ENCODE measurements around the gene CDYL. TPM values are rescaled to one million over a fixed set of nuclear protein-coding genes. Genes with fewer than 3 reads are reported as not detected.

The CDYL gene
- total RNA-seq, 1 donor from 2014 or later = 40.3 TPM

GRCh38 chr6:4965562-4966389 lies 189.6 kb downstream of the CDYL start:
- no peak for DNase-seq (ENCODE audit: low spot score)
- intact Hi-C loops (cut with DNase I) = no loop called here

GRCh38 chr6:4967301-4968030 lies 191.3 kb downstream of the CDYL start:
- no peak for ATAC-seq
- intact Hi-C loops (cut with DNase I) = no loop called here
- DNase-seq (ENCODE audit: low spot score) = no peak

More at GRCh38 chr6:4965562-4966389, 189.6 kb downstream of the CDYL start:
- no peak for ATAC-seq

GRCh38 chr6:4969609-4970285 lies 193.5 kb downstream of the CDYL start:
- intact Hi-C loops (cut with DNase I) = no loop called here
- no peak for DNase-seq (ENCODE audit: low spot score)
- no peak for ATAC-seq

- ATAC-seq (no peak), DNase-seq (ENCODE audit: low spot score) (no peak)
- intact Hi-C loops (cut with DNase I) = no loop called here
Measured at GRCh38 chr6:4970739-4971395, 194.7 kb downstream of the CDYL start.

- ATAC-seq (no peak), DNase-seq (ENCODE audit: low spot score) (no peak)
- intact Hi-C loops (cut with DNase I) = no loop called here
Measured at GRCh38 chr6:4971851-4972250, 195.6 kb downstream of the CDYL start.

- no peak for ATAC-seq
- no peak for DNase-seq (ENCODE audit: low spot score)
- intact Hi-C loops (cut with DNase I) = no loop called here
Measured at GRCh38 chr6:4972438-4972837, 196.2 kb downstream of the CDYL start.

GRCh38 chr6:4973415-4973814 lies 197.2 kb downstream of the CDYL start:
- intact Hi-C loops (cut with DNase I) = no loop called here
- no peak for DNase-seq (ENCODE audit: low spot score)
- ATAC-seq = no peak

- ATAC-seq (peak; percentile 92), DNase-seq (ENCODE audit: low spot score) (no peak)
- intact Hi-C loops (cut with DNase I) = no loop called here
Measured at GRCh38 chr6:4973982-4974745, 198.0 kb downstream of the CDYL start.

- ATAC-seq (no peak), DNase-seq (ENCODE audit: low spot score) (no peak)
- intact Hi-C loops (cut with DNase I) = no loop called here
Measured at GRCh38 chr6:4974962-4975361, 198.8 kb downstream of the CDYL start.

GRCh38 chr6:4975506-4975905 lies 199.3 kb downstream of the CDYL start:
- ATAC-seq (no peak), DNase-seq (ENCODE audit: low spot score) (no peak)
- intact Hi-C loops (cut with DNase I) = no loop called here

- intact Hi-C loops (cut with DNase I) = no loop called here
- DNase-seq (ENCODE audit: low spot score) (no peak), ATAC-seq (no peak)
Measured at GRCh38 chr6:4977468-4977867, 201.3 kb downstream of the CDYL start.

GRCh38 chr6:4979426-4979825 lies 203.2 kb downstream of the CDYL start:
- intact Hi-C loops (cut with DNase I) = no loop called here
- ATAC-seq (no peak), DNase-seq (ENCODE audit: low spot score) (no peak)

- DNase-seq (ENCODE audit: low spot score) (no peak), ATAC-seq (no peak)
- intact Hi-C loops (cut with DNase I) = no loop called here
Measured at GRCh38 chr6:4981761-4982160, 205.6 kb downstream of the CDYL start.

- DNase-seq (ENCODE audit: low spot score) (no peak), ATAC-seq (no peak)
- intact Hi-C loops (cut with DNase I) = no loop called here
Measured at GRCh38 chr6:4983322-4983721, 207.1 kb downstream of the CDYL start.

- ATAC-seq = no peak
- no peak for DNase-seq (ENCODE audit: low spot score)
- intact Hi-C loops (cut with DNase I) = no loop called here
Measured at GRCh38 chr6:4986999-4987398, 210.8 kb downstream of the CDYL start.

- no peak for ATAC-seq
- intact Hi-C loops (cut with DNase I) = no loop called here
- no peak for DNase-seq (ENCODE audit: low spot score)
Measured at GRCh38 chr6:4987432-4987831, 211.2 kb downstream of the CDYL start.

GRCh38 chr6:4994741-4995140 lies 218.5 kb downstream of the CDYL start:
- ATAC-seq (no peak), DNase-seq (ENCODE audit: low spot score) (no peak)
- intact Hi-C loops (cut with DNase I) = no loop called here

GRCh38 chr6:4997862-4998261 lies 221.7 kb downstream of the CDYL start:
- intact Hi-C loops (cut with DNase I) = no loop called here
- no peak for ATAC-seq

GRCh38 chr6:4999586-4999985 lies 223.4 kb downstream of the CDYL start:
- no peak for ATAC-seq
- no peak for DNase-seq (ENCODE audit: low spot score)
- intact Hi-C loops (cut with DNase I) = no loop called here

More at GRCh38 chr6:4997862-4998261, 221.7 kb downstream of the CDYL start:
- no peak for DNase-seq (ENCODE audit: low spot score)

Measured in sciatic nerve (tissue), 2 donors.